OCI-LY1 (cell line): Measurements from ENCODE around the gene SLC9A9.

Experiments used
- EZH2 ChIP-seq: fragments of 200-600 bp; sonication (generic), shearing (Covaris generic); IDR thresholded peaks from 2 replicates; pipeline ENCODE4 v1.8.0; 2017; ENCODE audit warnings: borderline replicate concordance, mixed run types, mild to moderate bottlenecking, antibody characterized with exemption, low read length, moderate library complexity, mixed read lengths
- TF ChIP-seq, protein P1 (sequence below): fragments of 200-600 bp; sonication (generic), shearing (Covaris generic); IDR thresholded peaks from 2 replicates; pipeline ENCODE4 v1.5.1; 2017; ENCODE audit warnings: mild to moderate bottlenecking, antibody characterized with exemption, low read length, moderate library complexity, mixed read lengths

DNA sequence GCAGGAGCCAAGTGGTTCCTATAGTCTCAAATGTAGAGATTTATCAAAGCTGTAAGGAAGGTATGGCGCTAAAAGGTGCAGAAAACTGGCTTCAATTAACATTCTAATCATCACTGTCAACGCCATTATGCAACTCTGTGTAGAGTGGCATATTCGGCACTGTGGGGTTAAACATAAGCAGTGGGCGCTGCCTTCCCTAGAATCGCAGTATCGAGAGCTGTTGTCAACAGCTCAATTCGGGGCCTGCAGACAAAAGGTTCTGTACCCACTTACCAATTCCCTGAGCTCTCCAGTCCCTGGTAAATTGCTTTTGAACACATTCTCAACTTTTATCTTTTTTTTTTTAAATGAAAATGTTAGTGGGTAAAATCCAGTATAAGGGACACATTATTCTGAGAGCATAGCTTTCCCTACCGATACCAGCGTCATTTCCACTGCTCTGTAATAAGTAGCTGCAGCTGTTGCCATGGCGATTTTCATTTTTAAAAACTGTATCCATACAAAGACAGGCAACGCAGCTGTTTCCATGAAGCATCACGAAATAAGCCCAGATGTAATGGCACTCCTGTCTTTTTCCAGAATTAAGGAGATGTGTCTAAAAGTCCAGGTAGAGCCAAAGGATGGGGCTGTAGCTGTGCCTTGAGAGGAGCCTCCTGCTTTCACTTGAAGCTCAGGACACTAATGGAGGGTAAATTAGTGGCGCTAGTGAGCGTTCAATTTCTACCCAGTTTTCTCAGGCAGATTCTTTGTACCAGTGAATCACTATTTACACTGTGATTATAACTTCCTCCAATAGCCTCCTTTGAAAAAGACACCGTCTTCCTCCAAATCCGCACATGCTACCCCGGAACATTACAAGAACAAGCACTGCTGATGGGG lies 250.3 kb downstream of the SLC9A9 start:
- TF ChIP-seq, protein P1, sequence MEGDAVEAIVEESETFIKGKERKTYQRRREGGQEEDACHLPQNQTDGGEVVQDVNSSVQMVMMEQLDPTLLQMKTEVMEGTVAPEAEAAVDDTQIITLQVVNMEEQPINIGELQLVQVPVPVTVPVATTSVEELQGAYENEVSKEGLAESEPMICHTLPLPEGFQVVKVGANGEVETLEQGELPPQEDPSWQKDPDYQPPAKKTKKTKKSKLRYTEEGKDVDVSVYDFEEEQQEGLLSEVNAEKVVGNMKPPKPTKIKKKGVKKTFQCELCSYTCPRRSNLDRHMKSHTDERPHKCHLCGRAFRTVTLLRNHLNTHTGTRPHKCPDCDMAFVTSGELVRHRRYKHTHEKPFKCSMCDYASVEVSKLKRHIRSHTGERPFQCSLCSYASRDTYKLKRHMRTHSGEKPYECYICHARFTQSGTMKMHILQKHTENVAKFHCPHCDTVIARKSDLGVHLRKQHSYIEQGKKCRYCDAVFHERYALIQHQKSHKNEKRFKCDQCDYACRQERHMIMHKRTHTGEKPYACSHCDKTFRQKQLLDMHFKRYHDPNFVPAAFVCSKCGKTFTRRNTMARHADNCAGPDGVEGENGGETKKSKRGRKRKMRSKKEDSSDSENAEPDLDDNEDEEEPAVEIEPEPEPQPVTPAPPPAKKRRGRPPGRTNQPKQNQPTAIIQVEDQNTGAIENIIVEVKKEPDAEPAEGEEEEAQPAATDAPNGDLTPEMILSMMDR, result no peak
- no peak for TF ChIP-seq EZH2
